ENCODE data around the gene ZNF841.
"Not testable (repeated sequence)": the region's sequence is repeated elsewhere in the genome, so short reads cannot be mapped to it uniquely, and the experiment has no call there.

ZNF841 gene

GRCh38 chr19:52095172-52096014 lies at the start of gene ZNF841:
TSS of gene ZNF841 (minus strand) at chr19:52095765. CDS start at chr19:52084801, 10,964 bp downstream.
- peak; percentile 59 for DNase-seq (ENCODE audit: low spot score)

GRCh38 chr19:52142001-52142595 lies 46.5 kb upstream of the ZNF841 start:
- no peak for DNase-seq (ENCODE audit: low spot score)

GRCh38 chr19:52141203-52141602 lies 45.6 kb upstream of the ZNF841 start:
- DNase-seq (ENCODE audit: low spot score), result no peak

GRCh38 chr19:52140032-52140710 lies 44.6 kb upstream of the ZNF841 start:
- no peak for DNase-seq (ENCODE audit: low spot score)

- DNase-seq (ENCODE audit: low spot score), result peak; percentile 80
Observed at GRCh38 chr19:52139252-52140031, 43.9 kb upstream of the ZNF841 start, which contains the start of gene ZNF616. TSS of gene ZNF616 (minus strand) at chr19:52139938. CDS start at chr19:52130512, 9,426 bp downstream.

GRCh38 chr19:52138983-52139251 lies 43.4 kb upstream of the ZNF841 start:
- DNase-seq (ENCODE audit: low spot score), result no peak

GRCh38 chr19:52138278-52138982 lies 42.9 kb upstream of the ZNF841 start:
- no peak for DNase-seq (ENCODE audit: low spot score)

GRCh38 chr19:52120286-52120685 lies 24.7 kb upstream of the ZNF841 start:
- DNase-seq (ENCODE audit: low spot score), result no peak

GRCh38 chr19:52115526-52116053 lies 20.0 kb upstream of the ZNF841 start:
- DNase-seq (ENCODE audit: low spot score), result no peak

- DNase-seq (ENCODE audit: low spot score), result no peak
Observed at GRCh38 chr19:52114691-52115090, 19.1 kb upstream of the ZNF841 start.

GRCh38 chr19:52112624-52113023 lies 17.1 kb upstream of the ZNF841 start:
- no peak for DNase-seq (ENCODE audit: low spot score)

GRCh38 chr19:52110780-52111179 lies 15.2 kb upstream of the ZNF841 start:
- no peak for DNase-seq (ENCODE audit: low spot score)

GRCh38 chr19:52102782-52103181 lies 7.2 kb upstream of the ZNF841 start:
- DNase-seq (ENCODE audit: low spot score), result no peak

- no peak for DNase-seq (ENCODE audit: low spot score)
Observed at GRCh38 chr19:52101866-52102562, 6.4 kb upstream of the ZNF841 start.

- no peak for DNase-seq (ENCODE audit: low spot score)
Observed at GRCh38 chr19:52099497-52100138, 4.1 kb upstream of the ZNF841 start.

GRCh38 chr19:52096416-52096815 lies 851 bp upstream of the ZNF841 start:
- DNase-seq (ENCODE audit: low spot score), result not testable (repeated sequence)

GRCh38 chr19:52094526-52095130 lies 937 bp downstream of the ZNF841 start:
- DNase-seq (ENCODE audit: low spot score), result no peak

- DNase-seq (ENCODE audit: low spot score), result no peak
Observed at GRCh38 chr19:52086481-52086880, 9.1 kb downstream of the ZNF841 start.

- no peak for DNase-seq (ENCODE audit: low spot score)
Observed at GRCh38 chr19:52070496-52070895, 25.1 kb downstream of the ZNF841 start.

GRCh38 chr19:52069653-52070052 lies 25.9 kb downstream of the ZNF841 start:
- DNase-seq (ENCODE audit: low spot score), result no peak
